Measurements from ENCODE around the gene MCF2.

Gene MCF2

DNA sequence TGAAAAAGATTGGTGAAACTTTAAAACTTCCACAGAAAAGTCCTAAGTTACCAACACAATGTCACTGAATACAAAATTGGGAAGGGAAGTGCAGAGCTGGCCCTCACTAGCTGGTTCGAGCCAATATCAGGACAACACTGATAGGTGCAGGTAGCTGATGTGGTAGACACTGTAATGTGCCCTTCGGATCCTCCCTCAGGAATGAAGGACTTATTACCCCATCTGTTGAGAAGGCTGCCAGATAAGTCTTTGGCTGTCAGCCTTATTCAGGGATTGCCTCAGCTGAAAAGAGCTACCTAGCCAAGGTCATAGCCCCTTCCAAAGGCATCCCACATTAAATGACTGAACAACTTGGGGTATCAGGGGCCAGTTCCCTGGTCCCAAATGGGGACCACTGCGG is 5.3 kb downstream of the MCF2 start:
- Histone ChIP-seq H3K79me2 (ENCODE audit: insufficient read depth, low read length) (no peaks in the 10 kb centered on the region), H3K4me3 (ENCODE audit: low read depth in 1 of 2, low read length in 2 of 2) (no peak overlapping the region), H3K4me2 (ENCODE audit: insufficient read depth, low read length) (no peak overlapping the region), H3K9ac (ENCODE audit: low read depth, low read length) (no peak overlapping the region), H3K4me1 (ENCODE audit: insufficient read depth, low read length) (no peaks in the 10 kb centered on the region), H3K9me3 (ENCODE audit: insufficient read depth, low read length, severe bottlenecking) (no peaks in the 10 kb centered on the region), H3K36me3 (ENCODE audit: insufficient read depth, low read length) (no peaks in the 10 kb centered on the region), H3K27ac (ENCODE audit: low read length) (no peak overlapping the region), H2AFZ (ENCODE audit: low read depth, low read length) (no peak overlapping the region), H3K27me3 (ENCODE audit: insufficient read depth, low read length, poor library complexity) (no peaks in the 10 kb centered on the region), H4K20me1 (ENCODE audit: insufficient read depth, low read length) (no peaks in the 10 kb centered on the region)
- no peak for DNase-seq
- TF ChIP-seq, protein P1, sequence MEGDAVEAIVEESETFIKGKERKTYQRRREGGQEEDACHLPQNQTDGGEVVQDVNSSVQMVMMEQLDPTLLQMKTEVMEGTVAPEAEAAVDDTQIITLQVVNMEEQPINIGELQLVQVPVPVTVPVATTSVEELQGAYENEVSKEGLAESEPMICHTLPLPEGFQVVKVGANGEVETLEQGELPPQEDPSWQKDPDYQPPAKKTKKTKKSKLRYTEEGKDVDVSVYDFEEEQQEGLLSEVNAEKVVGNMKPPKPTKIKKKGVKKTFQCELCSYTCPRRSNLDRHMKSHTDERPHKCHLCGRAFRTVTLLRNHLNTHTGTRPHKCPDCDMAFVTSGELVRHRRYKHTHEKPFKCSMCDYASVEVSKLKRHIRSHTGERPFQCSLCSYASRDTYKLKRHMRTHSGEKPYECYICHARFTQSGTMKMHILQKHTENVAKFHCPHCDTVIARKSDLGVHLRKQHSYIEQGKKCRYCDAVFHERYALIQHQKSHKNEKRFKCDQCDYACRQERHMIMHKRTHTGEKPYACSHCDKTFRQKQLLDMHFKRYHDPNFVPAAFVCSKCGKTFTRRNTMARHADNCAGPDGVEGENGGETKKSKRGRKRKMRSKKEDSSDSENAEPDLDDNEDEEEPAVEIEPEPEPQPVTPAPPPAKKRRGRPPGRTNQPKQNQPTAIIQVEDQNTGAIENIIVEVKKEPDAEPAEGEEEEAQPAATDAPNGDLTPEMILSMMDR (IDR thresholded peaks at IDR 0.05; ENCODE audit: borderline replicate concordance, extremely low read depth, low read length, poor library complexity, severe bottlenecking): no peak
- TF ChIP-seq EZH2 (IDR thresholded peaks at IDR 0.05; ENCODE audit: borderline replicate concordance, low read depth, low read length, severe bottlenecking): no peak
- ATAC-seq (ENCODE audit: insufficient read depth, low read depth): no peak

DNA sequence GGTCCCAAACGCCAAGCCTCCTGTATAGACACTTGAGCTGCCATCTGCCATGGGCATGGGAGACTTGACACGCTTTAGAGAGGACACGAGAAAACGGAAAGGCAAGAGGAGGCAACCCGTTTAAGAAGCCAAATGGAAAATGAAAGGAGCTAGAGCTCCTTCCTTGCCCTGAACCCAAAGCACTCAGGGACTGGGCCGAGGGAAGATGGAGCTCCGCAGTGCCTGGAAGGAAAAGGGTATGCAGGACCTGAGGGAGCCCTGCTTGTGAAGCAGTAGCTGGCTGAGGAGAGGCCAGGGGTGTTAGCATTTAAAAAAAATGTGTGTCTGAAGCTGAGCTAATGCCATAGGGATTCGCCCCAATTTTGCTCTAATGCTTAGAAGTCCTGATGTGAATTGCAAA is 15.1 kb downstream of the MCF2 start:
- H4K20me1 ChIP-seq (ENCODE audit: insufficient read depth, low read length): no peaks in the 10 kb centered on the region
- no peak overlapping the region for H3K4me2 ChIP-seq (ENCODE audit: insufficient read depth, low read length)
- no peaks in the 10 kb centered on the region for H3K79me2 ChIP-seq (ENCODE audit: insufficient read depth, low read length)
- no peaks in the 10 kb centered on the region for H3K4me1 ChIP-seq (ENCODE audit: insufficient read depth, low read length)
- no peak overlapping the region for H3K27ac ChIP-seq (ENCODE audit: low read length)
- no peaks in the 10 kb centered on the region for H3K27me3 ChIP-seq (ENCODE audit: insufficient read depth, low read length, poor library complexity)
- H3K36me3 ChIP-seq (ENCODE audit: insufficient read depth, low read length): no peaks in the 10 kb centered on the region
- H3K9me3 ChIP-seq (ENCODE audit: insufficient read depth, low read length, severe bottlenecking): no peaks in the 10 kb centered on the region
- no peak overlapping the region for H3K9ac ChIP-seq (ENCODE audit: low read depth, low read length)
- TF ChIP-seq, protein P1 (IDR thresholded peaks at IDR 0.05; ENCODE audit: borderline replicate concordance, extremely low read depth, low read length, poor library complexity, severe bottlenecking): no peak
- TF ChIP-seq EZH2 (IDR thresholded peaks at IDR 0.05; ENCODE audit: borderline replicate concordance, low read depth, low read length, severe bottlenecking): no peak
- no peak overlapping the region for H2AFZ ChIP-seq (ENCODE audit: low read depth, low read length)
- no peak overlapping the region for H3K4me3 ChIP-seq (ENCODE audit: low read depth in 1 of 2, low read length in 2 of 2)
- ATAC-seq (ENCODE audit: insufficient read depth, low read depth): no peak
- DNase-seq: no peak

DNA sequence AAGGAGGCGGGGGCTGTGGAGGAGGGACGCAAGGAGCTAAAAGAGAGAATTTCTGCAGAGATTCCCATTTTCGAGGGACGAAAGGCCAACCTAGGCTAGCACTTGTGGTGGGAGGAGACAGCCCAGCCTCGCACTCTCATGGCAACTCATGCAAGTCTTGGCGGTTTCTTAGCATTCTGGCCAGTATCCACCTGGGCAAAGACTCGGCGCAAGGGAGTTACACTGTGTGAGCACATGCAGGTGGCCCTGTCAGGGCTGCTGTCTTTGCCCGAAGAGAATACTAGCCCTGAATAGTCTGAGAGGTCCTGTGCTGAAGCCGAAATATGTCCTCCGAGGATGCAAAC is 15.5 kb downstream of the MCF2 start:
- Histone ChIP-seq H4K20me1 (ENCODE audit: insufficient read depth, low read length) (no peaks in the 10 kb centered on the region), H2AFZ (ENCODE audit: low read depth, low read length) (no peak overlapping the region), H3K4me1 (ENCODE audit: insufficient read depth, low read length) (no peaks in the 10 kb centered on the region), H3K4me2 (ENCODE audit: insufficient read depth, low read length) (no peak overlapping the region), H3K9ac (ENCODE audit: low read depth, low read length) (no peak overlapping the region), H3K9me3 (ENCODE audit: insufficient read depth, low read length, severe bottlenecking) (no peaks in the 10 kb centered on the region), H3K27ac (ENCODE audit: low read length) (no peak overlapping the region), H3K79me2 (ENCODE audit: insufficient read depth, low read length) (no peaks in the 10 kb centered on the region), H3K36me3 (ENCODE audit: insufficient read depth, low read length) (no peaks in the 10 kb centered on the region), H3K4me3 (ENCODE audit: low read depth in 1 of 2, low read length in 2 of 2) (no peak overlapping the region), H3K27me3 (ENCODE audit: insufficient read depth, low read length, poor library complexity) (no peaks in the 10 kb centered on the region)
- no peak for DNase-seq
- no peak for ATAC-seq (ENCODE audit: insufficient read depth, low read depth)
- no peak for TF ChIP-seq EZH2 (IDR thresholded peaks at IDR 0.05; ENCODE audit: borderline replicate concordance, low read depth, low read length, severe bottlenecking)
- TF ChIP-seq, protein P1 (IDR thresholded peaks at IDR 0.05; ENCODE audit: borderline replicate concordance, extremely low read depth, low read length, poor library complexity, severe bottlenecking): no peak

All from DND-41 (cell line).